CD4-positive, alpha-beta T cell treated with Interleukin-4 for 4 hours (primary cell): ENCODE data around the gene PIAS3.
"Not testable (repeated sequence)": the region's sequence is repeated elsewhere in the genome, so short reads cannot be mapped to it uniquely, and the experiment has no call there.

Source experiments
- DNase-seq: peaks from one replicate; pipeline ENCODE4 v3.0.0-alpha.2; 2020

PIAS3 gene

DNA sequence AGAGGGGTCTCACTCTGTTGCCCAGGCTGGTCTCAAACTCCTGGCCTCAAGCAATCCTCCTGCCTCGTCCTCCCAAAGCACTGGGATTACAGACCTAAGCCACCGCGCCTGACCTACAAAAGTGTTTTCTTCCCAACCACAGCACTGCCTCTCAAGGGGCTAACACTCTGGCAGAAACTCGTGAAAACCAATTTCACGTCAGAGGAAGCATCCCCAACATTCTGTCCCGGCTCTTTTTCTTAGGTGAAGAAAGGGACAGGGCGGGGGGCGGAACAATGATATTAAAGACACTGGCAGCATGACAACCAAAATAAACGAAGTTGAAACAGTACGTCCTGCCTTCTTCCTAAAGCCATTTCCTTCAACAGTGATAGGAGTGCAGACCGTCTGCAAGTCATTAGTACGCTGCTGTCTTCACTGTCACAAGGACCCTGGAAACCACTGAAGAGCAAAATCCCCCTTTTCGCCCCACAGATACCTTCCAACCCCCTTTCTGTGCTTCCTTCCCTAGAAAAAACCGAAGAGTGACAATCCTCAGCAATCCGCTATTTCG is 36.0 kb downstream of the PIAS3 start:
- not testable (repeated sequence) for DNase-seq

DNA sequence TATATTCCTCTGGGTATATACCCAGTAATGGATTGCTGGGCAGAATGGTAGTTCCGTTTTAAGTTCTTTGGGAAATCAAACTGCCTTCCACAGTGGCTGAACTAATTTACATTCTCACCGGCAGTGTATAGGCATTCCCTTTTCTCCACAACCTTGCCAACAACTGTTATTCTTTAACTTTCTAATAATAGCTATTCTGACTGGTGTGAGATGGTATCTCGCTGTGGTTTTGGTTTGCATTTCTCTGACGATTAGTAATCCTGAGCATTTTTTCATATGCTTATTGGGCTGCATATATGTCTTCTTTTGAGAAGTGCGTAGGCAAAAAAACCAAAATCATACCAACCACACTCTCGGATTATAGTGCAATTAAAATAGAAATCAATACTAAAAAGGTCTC is 40.8 kb downstream of the PIAS3 start:
- not testable (repeated sequence) for DNase-seq

DNA sequence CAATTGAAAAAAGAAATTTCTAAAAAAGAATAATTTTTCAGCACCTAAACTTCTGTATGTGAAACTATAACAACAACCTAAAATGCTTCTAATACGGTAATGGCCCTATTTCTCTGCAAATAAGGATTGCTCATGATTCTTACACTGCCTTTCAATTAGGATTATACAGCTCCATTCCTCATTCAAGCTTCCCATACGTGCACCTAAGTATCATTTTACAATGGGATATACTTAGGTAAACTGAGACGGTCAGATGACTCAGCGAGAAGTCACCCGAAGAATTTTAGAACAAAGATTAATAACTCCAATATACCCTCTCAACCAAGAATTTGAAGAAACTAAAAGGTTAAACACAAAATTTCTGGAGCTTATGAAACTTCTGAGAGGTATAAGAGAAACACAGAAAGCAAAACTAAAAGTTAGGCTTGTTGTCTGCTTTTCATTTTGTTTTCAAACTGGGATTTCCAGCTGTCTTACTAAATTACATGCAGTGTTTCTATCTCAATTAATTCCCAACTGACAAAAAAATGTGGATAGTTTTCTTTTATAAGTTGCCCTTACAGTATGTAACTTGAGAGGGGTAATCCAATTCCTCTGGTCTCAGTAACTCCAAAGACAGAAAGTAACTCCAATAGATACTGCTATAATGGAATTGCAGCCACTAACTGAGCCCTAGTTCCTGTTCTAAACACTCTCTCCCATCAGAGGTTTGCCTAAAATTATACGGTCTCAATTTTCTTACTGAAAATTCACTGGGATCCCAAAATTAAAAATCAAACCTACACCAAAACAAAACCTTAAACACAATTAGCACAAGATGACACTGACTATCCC is 45.7 kb downstream of the PIAS3 start:
- not testable (repeated sequence) for DNase-seq

DNA sequence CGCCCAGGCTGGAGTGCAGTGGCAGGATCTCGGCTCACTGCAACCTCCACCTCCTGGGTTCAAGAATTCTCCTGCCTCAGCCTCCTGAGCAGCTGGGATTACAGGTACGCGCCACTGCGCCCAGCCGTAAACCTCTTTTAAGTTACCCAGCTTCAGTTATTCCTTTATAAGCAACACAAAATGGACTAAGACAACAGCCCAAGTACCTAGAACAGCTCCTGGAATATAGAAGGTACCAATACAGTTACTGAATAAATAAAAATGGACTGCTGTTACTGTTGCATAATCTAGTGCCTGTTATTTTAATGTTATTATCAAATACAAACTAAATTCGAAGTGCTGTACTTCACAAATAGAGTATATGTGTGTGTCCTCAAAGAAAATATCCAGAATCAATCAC is 52.0 kb downstream of the PIAS3 start:
- DNase-seq = no peak

DNA sequence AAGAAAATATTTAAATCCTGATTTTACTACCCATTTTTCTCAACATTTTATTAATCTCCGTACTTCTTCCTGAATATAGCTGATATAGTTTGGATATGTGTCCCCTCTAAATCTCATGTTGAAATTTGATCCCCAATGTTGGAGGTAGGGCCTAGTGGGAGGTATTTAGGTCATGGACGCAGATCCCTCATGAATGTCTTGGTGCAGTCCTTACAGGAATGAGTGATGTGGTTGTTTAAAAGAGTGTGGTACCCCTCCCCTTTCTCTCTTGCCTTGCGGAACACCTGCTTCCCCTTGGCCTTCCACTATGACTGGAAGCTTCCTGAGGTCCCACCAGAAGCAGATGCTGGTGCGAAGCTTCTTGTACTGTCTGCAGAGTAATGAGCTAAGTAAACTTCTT is 52.5 kb downstream of the PIAS3 start:
- DNase-seq = no peak

DNA sequence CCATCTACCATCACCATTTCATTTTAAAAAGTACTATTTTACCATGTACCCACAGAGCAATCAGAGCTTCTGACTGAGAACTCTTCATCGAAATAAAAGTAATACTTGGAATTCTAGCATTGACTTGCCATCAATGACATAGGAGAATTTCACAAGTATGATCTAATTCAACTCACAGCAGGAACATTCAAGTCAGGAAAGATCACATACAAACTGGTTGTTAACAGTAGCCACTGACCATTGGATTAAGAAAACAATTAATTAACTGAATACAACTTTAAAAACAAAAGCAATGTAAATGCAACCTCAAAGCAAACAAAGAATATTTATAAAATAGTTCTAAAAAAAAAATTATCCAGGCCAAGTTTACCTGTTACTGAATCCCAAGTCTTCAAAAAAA is 53.8 kb downstream of the PIAS3 start:
- DNase-seq = no peak

DNA sequence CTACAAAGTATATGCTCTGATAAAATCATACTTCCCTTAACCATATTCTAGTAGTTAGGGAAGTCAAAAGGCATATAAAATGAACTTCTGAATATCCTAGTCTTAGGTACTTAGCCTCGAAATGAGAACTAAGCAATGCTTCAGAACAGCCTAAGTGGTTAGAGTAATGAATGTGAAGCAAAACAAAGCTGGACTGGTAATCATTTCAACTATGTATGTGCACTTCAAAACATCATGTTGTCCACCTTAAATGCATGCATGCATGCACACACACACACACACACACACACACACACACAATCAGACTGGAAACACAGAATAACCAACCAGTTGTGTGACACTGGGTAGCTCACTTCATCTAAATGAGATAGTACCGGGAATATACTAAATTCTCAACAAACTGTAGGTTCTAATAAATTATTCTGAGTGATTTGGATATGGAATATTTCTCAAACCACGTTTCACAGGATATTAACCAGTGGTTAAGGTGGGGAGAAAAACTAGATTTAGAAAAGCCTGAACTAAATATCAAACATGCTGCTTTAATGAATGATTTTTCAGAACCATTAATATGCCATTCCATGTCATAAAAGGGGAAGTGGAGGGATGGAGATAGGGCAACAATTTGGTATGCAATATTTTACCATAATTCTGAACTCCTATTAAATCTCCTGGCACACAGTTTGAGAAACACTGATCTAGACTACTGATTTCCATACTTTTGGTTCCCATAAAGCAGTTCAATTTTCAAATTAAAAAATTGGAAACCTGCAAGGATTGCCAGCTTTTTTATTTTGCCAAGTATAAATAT is 54.4 kb downstream of the PIAS3 start:
- no peak for DNase-seq

DNA sequence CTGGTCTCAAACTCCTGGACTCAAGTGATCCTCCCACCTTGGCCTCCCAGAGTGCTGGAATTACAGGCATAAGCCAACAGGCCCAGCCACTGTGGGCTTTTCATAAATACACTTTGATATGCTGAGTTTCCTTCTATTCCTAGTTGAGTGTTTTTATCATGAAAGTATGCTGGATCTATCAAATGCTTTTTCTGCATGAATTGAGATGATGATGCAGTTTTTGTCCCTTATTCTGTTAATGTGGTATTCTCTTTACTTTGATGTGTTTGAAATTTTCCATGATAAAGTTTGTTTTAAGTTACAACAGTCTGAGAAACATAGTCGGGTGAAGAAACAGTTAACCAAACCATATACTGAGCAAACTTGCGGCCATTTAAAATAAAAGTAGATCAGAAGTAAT is 59.1 kb downstream of the PIAS3 start:
- DNase-seq = no peak
